Mucosa of gallbladder (tissue), 1 donor: Measurements from ENCODE around the gene PCSK2. TPM values are rescaled to one million over a fixed set of nuclear protein-coding genes. Genes with fewer than 3 reads are reported as not detected.

Experiments used
- DNase-seq: peaks from one replicate; pipeline ENCODE4 v3.0.0-alpha.2; 2020; ENCODE audit warnings: low spot score
- total RNA-seq: library from RNA; stranded (reverse); gene quantifications from one replicate; pipeline ENCODE4 v1.2.1, GENCODE V29; 2021
- donor health status: DM: no; HTN: no; CAD: no.

PCSK2 gene
- total RNA-seq, 1 donor from 2014 or later = 2.6 TPM

- DNase-seq = no peak
Measured at GRCh38 chr20:17444091-17444490, 217.3 kb downstream of the PCSK2 start.

GRCh38 chr20:17445543-17445942 is 218.7 kb downstream of the PCSK2 start:
- no peak for DNase-seq

DNA sequence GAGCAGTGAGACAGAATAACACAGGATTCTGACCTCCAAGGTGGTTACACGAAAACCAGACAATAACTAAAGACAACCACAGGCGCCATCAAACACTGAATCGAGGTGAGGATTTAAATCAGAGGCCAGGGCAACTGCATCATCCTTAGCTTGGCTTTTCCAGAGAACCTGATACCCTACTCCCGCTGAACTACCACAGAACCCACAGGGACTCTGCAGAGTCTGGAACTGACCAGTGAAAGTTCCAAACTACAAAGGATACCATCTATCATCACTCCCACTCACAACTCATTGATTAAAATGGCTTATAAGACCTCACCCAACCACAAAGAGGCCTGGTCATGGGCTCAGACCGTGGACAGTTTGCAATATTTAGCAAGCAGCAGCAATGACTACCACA is 219.3 kb downstream of the PCSK2 start:
- DNase-seq = no peak

- no peak for DNase-seq
Measured at GRCh38 chr20:17448071-17448470, 221.2 kb downstream of the PCSK2 start.

- no peak for DNase-seq
Measured at GRCh38 chr20:17449031-17449430, 222.2 kb downstream of the PCSK2 start.

DNA sequence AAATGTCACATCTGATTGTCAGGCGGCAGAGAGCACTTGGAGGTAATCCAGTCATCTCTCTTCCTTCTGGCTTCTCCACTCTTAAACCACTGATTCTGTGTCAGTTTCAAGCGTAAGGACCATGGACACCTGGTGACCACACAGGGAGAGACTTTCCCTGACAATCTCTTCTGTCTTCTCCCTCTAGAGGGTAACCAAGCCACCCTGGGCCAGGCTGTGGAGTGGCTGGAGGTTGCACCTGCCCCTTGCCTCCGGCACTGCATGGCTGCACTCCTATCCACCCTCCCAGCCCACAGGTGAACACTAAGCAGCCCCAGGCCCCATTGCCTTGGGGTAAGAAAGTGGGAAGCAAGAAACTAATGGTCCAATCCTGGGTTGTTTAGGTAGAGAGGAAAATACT is 225.6 kb downstream of the PCSK2 start:
- no peak for DNase-seq

DNA sequence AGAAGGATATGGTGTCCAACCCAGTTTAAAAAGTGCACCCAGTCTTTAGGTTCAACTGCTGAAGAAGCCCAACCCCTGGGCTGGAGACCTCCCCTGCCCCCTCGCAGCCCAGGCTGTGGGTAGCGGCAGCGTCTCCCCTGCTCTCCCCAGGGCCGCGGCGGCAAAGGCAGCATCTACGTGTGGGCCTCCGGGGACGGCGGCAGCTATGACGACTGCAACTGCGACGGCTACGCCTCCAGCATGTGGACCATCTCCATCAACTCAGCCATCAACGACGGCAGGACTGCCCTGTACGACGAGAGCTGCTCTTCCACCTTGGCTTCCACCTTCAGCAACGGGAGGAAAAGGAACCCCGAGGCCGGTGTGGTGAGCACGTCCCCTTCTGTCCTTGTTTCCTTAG is 226.8 kb downstream of the PCSK2 start:
- DNase-seq = no peak

DNA sequence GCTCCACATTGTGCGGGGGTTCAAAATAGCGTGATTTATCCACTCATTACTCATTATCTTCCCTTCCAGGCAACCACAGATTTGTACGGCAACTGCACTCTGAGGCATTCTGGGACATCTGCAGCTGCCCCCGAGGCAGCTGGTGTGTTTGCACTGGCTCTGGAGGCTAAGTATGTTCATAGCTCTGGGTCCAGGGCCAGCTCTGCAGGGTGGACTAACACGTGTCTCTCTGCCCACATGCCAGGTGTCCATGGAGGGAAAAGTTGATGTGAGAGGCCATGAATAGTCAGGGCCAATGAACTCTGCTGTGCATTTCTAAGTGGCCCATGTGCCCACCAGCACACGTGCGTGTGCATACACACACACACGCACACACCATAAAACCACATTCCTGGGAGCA is 229.4 kb downstream of the PCSK2 start:
- no peak for DNase-seq

DNA sequence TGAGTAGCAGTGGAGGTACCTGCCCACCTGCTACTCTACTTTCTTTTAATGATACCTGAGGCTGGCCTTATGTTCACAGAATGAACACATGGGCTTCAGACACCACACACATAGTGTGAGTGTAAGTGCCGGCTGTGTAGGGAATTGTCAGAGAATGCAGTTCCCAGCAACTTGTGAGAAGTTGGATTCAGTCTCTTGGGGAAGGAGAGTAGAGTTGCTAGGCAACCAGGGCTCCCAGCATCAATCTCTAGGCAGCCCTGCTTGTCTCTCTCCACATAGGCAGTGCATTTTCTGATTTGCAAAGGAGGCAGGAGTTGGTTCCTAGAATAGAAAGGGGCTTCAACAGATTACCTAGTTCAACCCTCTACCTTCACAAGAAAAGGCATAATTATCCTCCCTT is 230.2 kb downstream of the PCSK2 start:
- DNase-seq = no peak

DNA sequence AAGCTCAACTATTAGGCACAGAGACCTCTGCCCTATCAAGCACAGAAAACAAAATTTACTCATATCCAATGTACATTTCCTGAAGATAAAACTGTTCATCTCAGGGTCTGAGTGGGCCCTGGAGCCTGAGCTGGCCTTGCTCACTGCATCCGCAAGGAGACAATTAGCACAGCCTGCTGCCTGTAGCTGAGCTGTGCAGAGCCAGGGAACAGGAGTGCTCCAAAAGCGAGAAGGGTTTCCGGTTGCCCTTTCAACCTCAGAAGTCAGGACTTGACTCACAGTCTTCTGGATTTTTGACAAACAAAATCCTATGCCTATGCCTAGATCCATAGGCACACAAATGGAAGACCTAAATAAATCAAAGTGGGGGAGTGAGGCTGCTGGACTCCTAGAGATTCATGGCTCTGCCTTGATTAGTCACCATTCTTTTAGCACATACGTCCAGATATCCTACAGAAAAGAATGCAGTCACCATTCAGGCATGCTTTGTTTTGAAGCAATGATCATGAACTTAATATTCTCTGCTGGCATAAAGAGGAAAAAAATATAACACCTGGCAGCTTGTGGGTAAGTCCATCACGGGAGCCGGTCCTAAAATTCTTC is 230.8 kb downstream of the PCSK2 start:
- DNase-seq = no peak

DNA sequence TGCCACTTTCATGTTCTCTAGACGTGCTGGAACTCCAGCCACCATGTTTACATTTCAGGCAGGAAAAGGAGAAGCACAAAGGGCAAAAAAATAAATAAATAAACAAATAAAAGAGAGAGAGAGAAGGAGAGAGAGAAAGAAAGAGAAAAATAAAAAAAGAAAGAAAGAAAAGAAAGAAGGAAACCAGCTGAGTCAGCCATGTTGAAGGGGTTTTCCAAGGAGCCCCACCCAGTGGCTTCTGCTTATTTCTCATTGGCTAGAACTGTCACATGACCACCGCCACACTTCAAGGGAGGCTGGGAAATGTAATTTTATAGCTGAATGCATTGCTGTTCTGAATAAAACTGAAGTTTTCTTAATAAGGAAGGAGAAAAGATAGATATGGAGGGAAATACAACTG is 233.3 kb downstream of the PCSK2 start:
- DNase-seq = no peak

- no peak for DNase-seq
Measured at GRCh38 chr20:17461941-17462340, 235.1 kb downstream of the PCSK2 start.

DNA sequence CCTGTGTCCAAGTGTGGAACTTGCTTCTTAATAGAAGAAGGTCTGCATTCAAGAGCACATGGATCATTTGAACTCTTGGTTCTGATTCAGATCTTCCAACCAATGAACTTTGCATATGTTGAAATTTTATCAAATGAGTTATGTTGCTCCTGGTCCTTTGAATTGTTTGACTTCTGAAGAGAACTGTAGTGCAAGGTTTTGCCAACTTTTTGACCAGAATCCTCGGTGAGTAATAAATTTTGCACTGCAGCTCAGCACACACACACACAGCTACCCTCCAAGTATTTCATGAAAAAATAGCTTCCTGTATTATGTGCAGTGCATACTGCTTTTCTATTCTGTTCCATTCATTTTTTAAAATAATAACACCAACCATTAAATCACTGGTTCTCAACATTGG is 236.9 kb downstream of the PCSK2 start:
- DNase-seq = no peak

DNA sequence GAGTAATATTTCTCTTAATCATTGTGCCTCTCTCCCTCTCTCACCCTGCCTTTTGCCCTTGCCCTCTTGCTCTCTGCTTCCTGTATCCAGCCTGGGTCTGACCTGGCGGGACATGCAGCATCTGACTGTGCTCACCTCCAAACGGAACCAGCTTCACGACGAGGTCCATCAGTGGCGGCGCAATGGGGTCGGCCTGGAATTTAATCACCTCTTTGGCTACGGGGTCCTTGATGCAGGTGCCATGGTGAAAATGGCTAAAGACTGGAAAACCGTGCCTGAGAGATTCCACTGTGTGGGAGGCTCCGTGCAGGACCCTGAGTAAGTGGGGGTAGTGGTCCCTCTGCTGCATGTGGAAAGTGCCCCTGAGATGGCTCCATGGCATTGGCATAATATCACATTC is 238.4 kb downstream of the PCSK2 start:
- no peak for DNase-seq

- DNase-seq = no peak
Measured at GRCh38 chr20:17466641-17467040, 239.8 kb downstream of the PCSK2 start.

DNA sequence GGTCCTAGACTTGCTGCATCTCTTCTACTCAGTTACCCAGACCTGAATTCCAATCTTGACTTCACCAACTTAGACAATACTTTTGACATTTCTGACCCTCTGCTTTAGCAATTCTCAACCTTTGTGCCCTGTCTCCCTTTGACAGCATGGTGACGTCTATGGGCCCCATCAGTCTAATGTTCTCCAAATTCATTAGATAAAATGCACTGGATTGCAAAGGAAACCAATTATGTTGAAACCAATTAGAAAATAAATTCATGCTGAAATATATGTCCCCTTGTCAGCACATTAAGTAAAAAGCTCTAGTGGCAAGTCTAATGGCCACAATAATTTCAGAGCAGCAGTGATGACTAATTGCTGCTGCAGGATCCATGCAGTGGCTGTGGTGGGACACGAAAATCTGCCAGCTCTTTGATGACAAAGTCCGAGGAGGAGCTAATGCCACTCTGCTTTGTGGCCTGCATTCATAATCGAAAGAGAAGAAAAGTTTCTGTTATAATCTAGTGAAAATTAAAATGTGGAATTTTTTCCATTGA is 240.3 kb downstream of the PCSK2 start:
- DNase-seq = no peak

DNA sequence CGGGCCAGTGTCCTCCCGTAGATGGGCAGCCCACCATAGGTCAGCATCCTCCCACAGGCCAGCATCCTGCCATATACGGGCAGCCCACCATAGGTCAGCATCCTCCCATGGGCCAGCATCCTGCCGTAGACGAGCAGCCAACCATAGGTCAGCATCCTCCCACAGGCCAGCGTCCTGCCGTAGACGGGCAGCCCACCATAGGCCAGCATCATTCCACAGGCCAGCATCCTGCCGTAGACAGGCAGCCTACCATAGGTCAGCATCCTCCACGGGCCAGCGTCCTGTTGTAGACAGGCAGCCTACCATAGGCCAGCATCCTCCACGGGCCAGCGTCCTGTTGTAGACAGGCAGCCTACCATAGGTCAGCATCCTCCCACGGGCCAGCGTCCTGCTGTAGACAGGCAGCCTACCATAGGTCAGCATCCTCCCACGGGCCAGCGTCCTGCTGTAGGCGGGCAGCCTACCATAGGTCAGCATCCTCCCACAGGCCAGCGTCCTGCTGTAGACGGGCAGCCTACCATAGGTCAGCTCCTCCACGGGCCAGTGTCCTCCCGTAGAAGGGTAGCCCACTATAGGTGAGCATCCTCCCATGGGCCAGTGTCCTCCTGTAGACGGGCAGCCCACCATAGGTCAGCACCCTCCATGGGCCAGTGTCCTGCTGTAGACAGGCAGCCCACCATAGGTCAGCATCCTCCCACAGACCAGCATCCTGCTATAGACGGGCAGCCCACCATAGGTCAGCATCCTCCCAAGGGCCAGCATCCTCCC is 241.4 kb downstream of the PCSK2 start:
- DNase-seq = no peak

DNA sequence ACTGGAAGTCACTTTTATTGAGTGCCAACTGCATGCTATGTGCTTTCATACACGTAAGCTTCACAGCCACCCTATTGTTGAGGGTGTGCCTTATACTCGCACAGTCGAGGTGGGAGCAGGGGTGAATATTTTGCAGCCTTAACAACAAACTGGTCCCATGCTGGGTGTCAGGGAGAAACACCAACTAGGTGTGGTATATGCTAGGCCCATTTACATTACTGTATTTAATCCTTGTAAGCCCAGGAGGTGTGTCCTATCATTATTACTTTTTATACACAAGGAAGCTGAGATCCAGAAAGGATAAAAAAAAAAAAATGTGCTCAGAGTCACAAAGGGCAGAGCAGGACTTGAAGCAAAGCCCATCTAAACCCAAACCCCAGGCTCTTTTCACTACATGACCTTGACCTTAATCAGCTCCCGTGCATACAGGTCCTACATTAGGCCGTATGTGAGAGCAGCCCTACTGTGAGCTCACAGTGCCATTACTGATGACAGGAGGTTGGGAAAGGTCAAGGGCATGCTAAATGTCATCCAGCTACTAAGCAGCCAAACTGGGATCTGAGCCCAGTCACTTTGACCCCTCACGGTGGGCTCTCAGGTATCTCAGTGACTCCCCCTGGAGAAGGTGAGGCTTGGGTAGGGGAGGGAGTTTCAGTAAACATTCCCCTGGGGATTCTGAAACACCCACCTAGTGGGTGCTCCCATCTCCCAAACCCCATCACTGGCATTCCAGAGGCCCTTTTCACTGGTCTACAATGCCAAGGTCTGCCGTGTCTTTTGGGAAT is 242.6 kb downstream of the PCSK2 start:
- DNase-seq = no peak

- no peak for DNase-seq
Measured at GRCh38 chr20:17470521-17470920, 243.7 kb downstream of the PCSK2 start.

GRCh38 chr20:17470973-17471372 is 244.1 kb downstream of the PCSK2 start:
- no peak for DNase-seq

DNA sequence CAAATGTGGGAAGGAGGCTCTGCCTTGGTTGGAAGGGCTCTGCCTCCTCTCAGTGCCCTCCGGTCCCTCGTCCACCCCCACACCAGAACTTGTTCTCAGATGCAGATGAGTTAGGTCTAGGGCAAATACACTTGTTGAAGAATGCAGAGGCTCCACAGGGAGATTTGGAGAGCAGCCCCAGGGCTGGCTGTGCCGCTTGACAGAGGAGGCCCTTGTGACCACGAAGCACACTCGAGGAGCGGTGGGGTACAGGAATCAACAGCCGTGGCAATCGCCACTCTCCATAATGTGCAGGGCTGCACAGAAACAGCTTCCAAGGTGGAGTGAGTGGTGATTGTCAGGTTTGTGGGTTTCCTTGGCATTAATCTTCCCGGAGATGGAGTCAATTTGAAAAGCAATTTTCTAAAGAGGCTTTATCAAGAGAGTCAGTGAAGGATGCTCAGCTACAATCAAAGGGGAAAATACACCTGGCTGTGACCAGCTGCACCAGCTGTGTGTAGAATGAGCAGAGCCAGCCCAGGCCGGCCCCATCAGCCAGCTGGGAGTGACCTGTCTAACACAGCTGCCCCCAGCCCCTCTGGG is 244.9 kb downstream of the PCSK2 start:
- no peak for DNase-seq

DNA sequence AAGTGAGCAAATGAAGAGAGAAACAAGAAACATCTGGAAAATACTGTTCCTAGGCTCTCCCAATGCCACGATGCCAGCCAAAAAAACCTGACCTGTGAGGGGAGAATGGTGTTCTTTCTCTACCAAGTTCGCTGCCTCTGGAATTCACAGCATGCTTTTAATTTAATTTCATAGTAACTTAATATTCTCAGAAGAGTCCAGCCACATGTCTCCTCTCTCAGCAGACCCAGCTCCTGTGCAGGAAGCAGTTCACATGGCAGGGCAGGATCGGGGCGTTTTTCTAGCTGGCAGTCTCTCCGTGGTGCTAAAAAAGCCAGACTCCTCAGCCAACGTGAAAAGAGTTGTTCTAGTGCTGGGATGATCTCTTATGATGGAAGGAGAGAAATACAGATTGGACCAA is 246.8 kb downstream of the PCSK2 start:
- no peak for DNase-seq
